Natural killer cell (primary cell): ENCODE data around the gene RAPGEF3. TPM values are rescaled to one million over a fixed set of nuclear protein-coding genes. Genes with fewer than 3 reads are reported as not detected.

Source experiments
- ATAC-seq, 3 donors: fragments of 150-1000 bp in 2 of 3; fragments of 200-7000 bp in 1 of 3; cut with Tn5 transposase; 1 replicate in 1 of 3; 2 replicates in 2 of 3; pipeline ENCODE4 v1.10.0; 2021; ENCODE audit warnings: mild to moderate bottlenecking in 2 of 3, moderate library complexity in 2 of 3
- DNase-seq, 2 donors: peaks; one replicate each; pipeline versions ENCODE4 v3.0.0 to v3.0.0-alpha.2; 2013 to 2021; ENCODE audit warnings: mixed read lengths in 1 of 2
- H3K27ac ChIP-seq: one replicate; pipeline ENCODE4 v1.5.1; 2013; ENCODE audit warnings: mild to moderate bottlenecking, low read length
- H3K27me3 ChIP-seq: one replicate; pipeline ENCODE4 v1.6.1; 2013; ENCODE audit warnings: low read length; ENCODE audit not compliant: control insufficient read depth, insufficient read depth
- H3K36me3 ChIP-seq: one replicate; pipeline ENCODE4 v1.6.1; 2013; ENCODE audit warnings: low read length; ENCODE audit not compliant: control insufficient read depth, insufficient read depth
- H3K4me1 ChIP-seq: one replicate; pipeline ENCODE4 v1.6.1; 2013; ENCODE audit warnings: low read length; ENCODE audit not compliant: control insufficient read depth, insufficient read depth
- H3K4me3 ChIP-seq: one replicate; pipeline ENCODE4 v1.5.1; 2013; ENCODE audit warnings: low read length
- H3K9me3 ChIP-seq: one replicate; pipeline ENCODE4 v1.6.1; 2013; ENCODE audit warnings: low read length; ENCODE audit not compliant: control insufficient read depth, insufficient read depth
- H3K27ac Mint-ChIP-seq, 2 donors: one replicate each; pipeline ENCODE4 v1.8.0; 2022; ENCODE audit warnings: mild to moderate bottlenecking in 2 of 2, mixed read lengths in 2 of 2, moderate library complexity in 1 of 2
- H3K27me3 Mint-ChIP-seq, 2 donors: one replicate each; pipeline ENCODE4 v1.8.0; 2022; ENCODE audit warnings: low read depth in 2 of 2, mixed read lengths in 2 of 2
- H3K36me3 Mint-ChIP-seq: one replicate; pipeline ENCODE4 v1.8.0; 2022; ENCODE audit warnings: mixed read lengths
- H3K4me1 Mint-ChIP-seq, 2 donors: one replicate each; pipeline ENCODE4 v1.8.0; 2022; ENCODE audit warnings: mixed read lengths in 2 of 2
- H3K4me3 Mint-ChIP-seq: one replicate; pipeline ENCODE4 v1.8.0; 2022; ENCODE audit warnings: mild to moderate bottlenecking, moderate library complexity, mixed read lengths
- H3K9me3 Mint-ChIP-seq, 2 donors: one replicate each; pipeline ENCODE4 v1.8.0; 2022; ENCODE audit warnings: mixed read lengths in 2 of 2
- WGBS: methylation state at CpG from one replicate; pipeline ENCODE4 v1.1.7; 2013; ENCODE audit warnings: missing lambda C conversion rate; ENCODE audit not compliant: insufficient coverage; 5-methylcytosine and 5-hydroxymethylcytosine counted together
- intact Hi-C: fragments of 100-400 bp; cut with micrococcal nuclease; formaldehyde crosslinking; loops from one replicate; pipeline ENCODE4 v1.14.2; 2022
- total RNA-seq, 4 donors: library from RNA; stranded (reverse); fragments of 120-200 nt in 1 of 4; gene quantifications; one replicate each; pipeline versions ENCODE4 v1.2.3 to v1.2.4, GENCODE V29; 2013 to 2022
- TF ChIP-seq, protein P1 (sequence below): fragments of 200-600 bp; IDR thresholded peaks from one replicate; pipeline ENCODE4 v1.8.0; 2022; ENCODE audit warnings: antibody characterized with exemption

Gene RAPGEF3
- total RNA-seq, 3 donors from 2014 or later (not counting 1 experiment from before 2014, with no cell fraction given) = 0.23 to 0.73 (median 0.49) TPM

DNA sequence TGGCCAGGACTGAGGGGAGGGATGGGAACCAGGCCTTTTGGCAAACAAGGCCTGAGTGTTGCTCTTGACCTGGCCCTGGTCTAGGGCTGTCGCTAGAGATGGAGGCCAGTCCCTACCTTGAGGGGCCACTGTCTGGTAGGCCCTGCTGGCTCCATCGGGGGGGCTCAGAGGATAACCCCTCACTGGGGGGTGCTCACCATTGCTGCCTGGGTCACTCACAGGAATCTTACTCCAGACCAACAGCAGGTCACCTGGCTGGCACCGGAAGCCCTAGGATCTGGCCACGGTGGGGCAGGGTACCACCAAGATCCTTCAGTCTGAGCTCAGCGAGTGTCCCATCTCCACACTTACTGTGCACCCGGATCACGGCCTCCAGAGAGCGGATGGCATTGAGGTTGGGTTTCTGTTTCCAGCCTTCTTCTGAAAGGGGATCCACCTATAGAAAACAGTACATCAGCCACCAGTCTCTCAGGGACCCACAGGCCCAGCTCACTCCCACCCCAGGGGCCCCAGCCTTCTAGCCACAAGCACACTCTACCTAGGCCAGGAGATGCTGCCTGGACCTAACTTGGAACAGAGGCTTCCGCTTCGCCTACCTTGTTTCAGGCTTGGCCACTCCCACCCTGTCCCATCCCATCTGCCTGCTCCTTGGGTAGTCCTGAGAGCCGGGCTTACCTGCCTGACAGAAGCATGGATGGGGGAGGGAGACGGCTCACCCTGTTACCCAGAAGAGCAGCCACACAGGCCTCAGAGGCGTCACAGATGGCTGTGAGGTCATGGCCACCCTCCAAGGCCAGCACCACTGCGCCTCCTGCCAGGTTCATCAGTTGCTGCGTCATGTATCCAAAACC, 26.6 kb upstream of the RAPGEF3 start:
- no peak overlapping the region for H3K27ac ChIP-seq
- no peaks in the 10 kb centered on the region for H3K9me3 ChIP-seq
- intact Hi-C loops = no loop called here
- no peaks in the 10 kb centered on the region for H3K4me1 ChIP-seq
- ATAC-seq (no peak), DNase-seq (no peak)
- TF ChIP-seq, protein P1, sequence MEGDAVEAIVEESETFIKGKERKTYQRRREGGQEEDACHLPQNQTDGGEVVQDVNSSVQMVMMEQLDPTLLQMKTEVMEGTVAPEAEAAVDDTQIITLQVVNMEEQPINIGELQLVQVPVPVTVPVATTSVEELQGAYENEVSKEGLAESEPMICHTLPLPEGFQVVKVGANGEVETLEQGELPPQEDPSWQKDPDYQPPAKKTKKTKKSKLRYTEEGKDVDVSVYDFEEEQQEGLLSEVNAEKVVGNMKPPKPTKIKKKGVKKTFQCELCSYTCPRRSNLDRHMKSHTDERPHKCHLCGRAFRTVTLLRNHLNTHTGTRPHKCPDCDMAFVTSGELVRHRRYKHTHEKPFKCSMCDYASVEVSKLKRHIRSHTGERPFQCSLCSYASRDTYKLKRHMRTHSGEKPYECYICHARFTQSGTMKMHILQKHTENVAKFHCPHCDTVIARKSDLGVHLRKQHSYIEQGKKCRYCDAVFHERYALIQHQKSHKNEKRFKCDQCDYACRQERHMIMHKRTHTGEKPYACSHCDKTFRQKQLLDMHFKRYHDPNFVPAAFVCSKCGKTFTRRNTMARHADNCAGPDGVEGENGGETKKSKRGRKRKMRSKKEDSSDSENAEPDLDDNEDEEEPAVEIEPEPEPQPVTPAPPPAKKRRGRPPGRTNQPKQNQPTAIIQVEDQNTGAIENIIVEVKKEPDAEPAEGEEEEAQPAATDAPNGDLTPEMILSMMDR = no peak
- peaks cover 80% of the 10 kb centered on the region for H3K36me3 ChIP-seq
- H3K4me3 ChIP-seq = no peak overlapping the region
- Mint-ChIP-seq H3K9me3 (no peaks in the 10 kb centered on the region), H3K4me3 (no peak overlapping the region), H3K36me3 (peaks cover 14% of the 10 kb centered on the region), H3K4me1 (peaks cover 0 to 12% of the 10 kb centered on the region in 2 donors), H3K27me3 (no peaks in the 10 kb centered on the region), H3K27ac (peak overlapping the region in 1 of 2 donors; percentile 34)
- H3K27me3 ChIP-seq = no peaks in the 10 kb centered on the region
- 87% methylated on average over 15 of the region's 15 CpGs for WGBS

DNA sequence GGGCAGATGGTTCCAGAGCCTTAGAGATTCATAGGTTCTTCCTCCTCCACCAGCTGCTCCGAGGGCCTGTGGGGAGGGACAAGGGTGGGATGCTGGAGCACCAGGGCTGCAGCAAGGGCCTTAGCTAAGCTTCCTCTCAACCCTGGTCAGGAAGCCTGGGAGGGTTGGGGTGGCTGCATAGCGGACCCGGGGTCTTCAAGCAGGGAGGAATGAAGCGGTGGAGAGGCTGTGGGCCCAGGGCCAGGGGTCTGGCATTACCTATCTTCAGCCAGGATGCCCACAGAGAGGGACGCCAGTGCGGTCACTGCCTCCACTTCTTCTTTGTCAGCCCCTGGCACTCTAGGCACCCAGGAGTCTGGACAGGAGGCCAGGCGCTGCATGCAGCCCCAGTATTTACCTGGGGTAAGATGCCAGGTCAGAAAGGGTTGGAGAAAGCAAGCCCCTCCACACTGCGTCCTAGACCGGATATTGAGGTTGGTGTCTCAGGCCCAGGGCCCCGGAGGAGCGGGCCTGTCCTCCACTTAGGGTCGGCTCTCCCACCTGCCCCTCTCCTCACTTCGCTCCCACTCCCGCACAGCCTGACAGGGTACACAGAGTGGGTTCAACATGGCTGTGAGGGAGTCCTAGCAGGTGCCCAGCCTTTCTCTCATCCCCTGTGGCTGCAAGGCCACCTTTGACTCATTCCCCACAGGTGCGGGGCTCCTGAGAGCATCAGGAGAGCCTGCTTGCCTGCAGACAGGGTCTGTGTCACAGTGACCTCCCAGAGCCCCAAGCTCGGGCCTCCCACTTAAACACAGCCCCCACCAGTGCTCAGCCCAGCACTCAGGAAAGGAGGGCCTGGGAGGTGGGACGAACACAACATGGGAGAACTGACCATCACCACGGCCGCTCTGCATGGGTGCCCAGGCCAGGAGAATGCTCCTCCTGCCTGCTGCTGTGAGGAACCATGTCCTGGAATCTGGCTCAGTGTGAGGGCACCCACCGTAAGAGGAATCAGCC, 25.4 kb upstream of the RAPGEF3 start:
- H3K4me3 ChIP-seq = no peak overlapping the region
- TF ChIP-seq, protein P1 = no peak
- H3K27me3 ChIP-seq = no peaks in the 10 kb centered on the region
- Mint-ChIP-seq H3K9me3 (no peaks in the 10 kb centered on the region), H3K4me1 (peaks cover 4 to 17% of the 10 kb centered on the region in 2 donors), H3K36me3 (peaks cover 14% of the 10 kb centered on the region), H3K4me3 (no peak overlapping the region), H3K27ac (peak overlapping the region in 1 of 2 donors; percentile 34), H3K27me3 (no peaks in the 10 kb centered on the region)
- WGBS = 97% methylated on average over 20 of the region's 20 CpGs
- intact Hi-C loops = no loop called here
- no peak overlapping the region for H3K27ac ChIP-seq
- peaks cover 69% of the 10 kb centered on the region for H3K36me3 ChIP-seq
- H3K4me1 ChIP-seq = peaks cover 7% of the 10 kb centered on the region
- no peak for DNase-seq
- no peak for ATAC-seq
- no peaks in the 10 kb centered on the region for H3K9me3 ChIP-seq

DNA sequence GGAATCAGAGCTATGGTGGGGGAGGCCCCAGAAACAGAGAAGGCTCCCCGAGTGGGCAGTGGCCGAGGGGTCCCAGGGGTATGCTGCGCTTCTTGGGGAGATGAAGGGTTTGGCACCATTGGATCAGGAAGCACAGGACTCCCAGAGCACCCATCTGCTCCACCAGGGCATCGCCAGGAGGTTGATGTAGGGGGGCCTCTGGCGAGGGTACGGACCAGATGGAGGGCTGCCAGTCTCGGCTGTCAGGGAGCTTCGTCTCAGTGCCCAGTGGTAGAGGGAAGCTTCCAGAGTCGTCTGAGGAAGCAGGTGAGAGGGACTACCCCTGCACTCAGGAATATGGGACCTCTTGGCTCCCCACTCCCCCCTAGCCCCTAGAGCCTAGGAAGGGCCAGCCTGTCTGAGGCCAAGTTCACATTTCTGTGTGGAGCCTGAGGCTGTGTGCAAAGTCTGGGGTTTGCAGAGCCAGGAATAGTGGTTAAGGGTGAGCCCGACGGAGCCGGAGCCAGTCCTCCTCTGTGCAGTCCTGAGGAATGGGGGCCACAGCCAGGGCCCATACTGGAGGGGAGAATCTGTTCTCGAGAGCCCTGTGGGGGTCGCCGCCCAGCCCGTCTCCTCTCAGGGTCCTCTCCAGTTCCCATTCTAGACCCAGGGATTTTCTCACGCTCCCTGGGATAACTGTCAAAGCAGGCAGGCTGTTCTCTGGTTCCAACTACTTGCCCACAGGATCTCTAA, 24.5 kb upstream of the RAPGEF3 start:
- H3K36me3 Mint-ChIP-seq = peaks cover 6% of the 10 kb centered on the region

More for the DNA sequence above, 24.5 kb upstream of the RAPGEF3 start:
- Histone ChIP-seq H3K9me3 (no peaks in the 10 kb centered on the region), H3K27ac (no peak overlapping the region), H3K36me3 (peaks cover 60% of the 10 kb centered on the region), H3K27me3 (no peaks in the 10 kb centered on the region), H3K4me3 (no peak overlapping the region), H3K4me1 (peaks cover 12% of the 10 kb centered on the region)
- 94% methylated on average over 17 of the region's 17 CpGs for WGBS
- Mint-ChIP-seq H3K4me1 (peaks cover 7 to 19% of the 10 kb centered on the region in 2 donors), H3K9me3 (no peaks in the 10 kb centered on the region), H3K4me3 (no peak overlapping the region), H3K27ac (peak overlapping the region in 1 of 2 donors; percentile 75), H3K27me3 (no peaks in the 10 kb centered on the region)
- TF ChIP-seq, protein P1 = no peak
- intact Hi-C loops = no loop called here
- DNase-seq (no peak), ATAC-seq (no peak)
